ENCODE results near the gene MAPK8.

Gene MAPK8

DNA sequence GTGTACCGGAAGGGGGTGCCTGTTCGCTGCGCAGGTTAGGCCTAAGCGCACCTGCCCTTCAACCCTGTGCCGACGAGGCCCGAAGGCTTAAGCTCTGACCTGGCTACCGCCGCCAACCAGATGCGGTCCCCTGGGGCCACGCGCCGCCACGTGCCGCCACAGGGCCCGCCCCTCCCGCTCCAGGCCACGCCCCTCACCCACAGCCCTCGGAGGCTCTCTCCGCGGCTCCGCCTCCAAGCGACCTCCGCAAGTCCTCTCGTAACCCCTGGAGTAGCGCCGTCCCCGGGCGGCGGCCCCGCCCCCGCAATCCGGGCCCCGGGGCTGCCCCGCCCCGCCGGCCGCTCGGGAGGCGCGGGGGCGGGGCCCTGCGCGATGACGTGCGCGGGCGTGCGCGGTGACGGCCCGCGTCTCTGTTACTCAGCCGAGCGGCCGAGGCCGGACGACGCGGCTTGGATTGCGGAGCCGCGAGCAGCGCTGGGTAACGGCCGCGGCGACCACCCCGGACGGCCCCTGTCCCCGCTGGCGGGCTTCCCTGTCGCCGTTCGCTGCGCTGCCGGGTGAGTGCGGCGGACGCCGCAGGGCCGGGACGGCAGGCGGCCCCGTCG lies at the start of gene MAPK8:
TSS of gene MAPK8 (plus strand) at position 413 of the 605 bp plus-strand sequence. CDS start 94,984 bp downstream, outside the sequence.
- in situ Hi-C loops (cut with MboI; ENCODE audit: low sequenced_read_pairs, unreplicated experiment): no loop called here
- TF ChIP-seq, protein P1, sequence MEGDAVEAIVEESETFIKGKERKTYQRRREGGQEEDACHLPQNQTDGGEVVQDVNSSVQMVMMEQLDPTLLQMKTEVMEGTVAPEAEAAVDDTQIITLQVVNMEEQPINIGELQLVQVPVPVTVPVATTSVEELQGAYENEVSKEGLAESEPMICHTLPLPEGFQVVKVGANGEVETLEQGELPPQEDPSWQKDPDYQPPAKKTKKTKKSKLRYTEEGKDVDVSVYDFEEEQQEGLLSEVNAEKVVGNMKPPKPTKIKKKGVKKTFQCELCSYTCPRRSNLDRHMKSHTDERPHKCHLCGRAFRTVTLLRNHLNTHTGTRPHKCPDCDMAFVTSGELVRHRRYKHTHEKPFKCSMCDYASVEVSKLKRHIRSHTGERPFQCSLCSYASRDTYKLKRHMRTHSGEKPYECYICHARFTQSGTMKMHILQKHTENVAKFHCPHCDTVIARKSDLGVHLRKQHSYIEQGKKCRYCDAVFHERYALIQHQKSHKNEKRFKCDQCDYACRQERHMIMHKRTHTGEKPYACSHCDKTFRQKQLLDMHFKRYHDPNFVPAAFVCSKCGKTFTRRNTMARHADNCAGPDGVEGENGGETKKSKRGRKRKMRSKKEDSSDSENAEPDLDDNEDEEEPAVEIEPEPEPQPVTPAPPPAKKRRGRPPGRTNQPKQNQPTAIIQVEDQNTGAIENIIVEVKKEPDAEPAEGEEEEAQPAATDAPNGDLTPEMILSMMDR (IDR thresholded peaks at IDR 0.05; ENCODE audit: borderline replicate concordance, control extremely low read depth, extremely low read depth, insufficient read depth, missing control alignments): no peak
- DNase-seq (ENCODE audit: low spot score): peak; percentile 99

DNA sequence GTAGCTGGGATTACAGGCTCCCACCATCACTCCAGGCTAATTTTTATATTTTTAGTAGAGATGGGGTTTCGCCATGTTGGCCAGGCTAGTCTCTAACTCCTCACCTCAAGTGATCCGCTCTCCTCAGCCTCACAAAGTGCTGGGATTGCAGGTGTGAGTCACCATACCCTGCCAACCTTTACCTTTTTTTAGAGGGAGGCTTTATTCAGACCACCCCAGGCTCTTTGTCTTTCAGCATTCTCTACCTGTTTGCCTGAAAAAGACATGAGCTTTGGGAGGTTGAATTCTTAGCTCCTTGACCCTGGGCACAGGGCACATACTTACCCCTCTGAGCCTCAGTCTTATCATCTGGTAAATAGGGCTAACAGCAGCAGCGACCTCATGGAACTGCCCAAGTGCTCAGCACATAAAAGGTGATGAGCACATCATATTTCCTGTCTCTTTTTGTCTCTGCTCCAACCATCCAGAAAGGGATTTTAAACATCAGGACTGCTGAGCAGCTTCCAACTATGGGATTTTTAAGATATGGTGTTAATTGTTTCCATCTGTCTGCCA lies 49.0 kb upstream of the MAPK8 start:
- DNase-seq (ENCODE audit: low spot score): peak; percentile 2
- TF ChIP-seq, protein P1 (IDR thresholded peaks at IDR 0.05; ENCODE audit: borderline replicate concordance, control extremely low read depth, extremely low read depth, insufficient read depth, missing control alignments): no peak
- in situ Hi-C loops (cut with MboI; ENCODE audit: low sequenced_read_pairs, unreplicated experiment): no loop called here

DNA sequence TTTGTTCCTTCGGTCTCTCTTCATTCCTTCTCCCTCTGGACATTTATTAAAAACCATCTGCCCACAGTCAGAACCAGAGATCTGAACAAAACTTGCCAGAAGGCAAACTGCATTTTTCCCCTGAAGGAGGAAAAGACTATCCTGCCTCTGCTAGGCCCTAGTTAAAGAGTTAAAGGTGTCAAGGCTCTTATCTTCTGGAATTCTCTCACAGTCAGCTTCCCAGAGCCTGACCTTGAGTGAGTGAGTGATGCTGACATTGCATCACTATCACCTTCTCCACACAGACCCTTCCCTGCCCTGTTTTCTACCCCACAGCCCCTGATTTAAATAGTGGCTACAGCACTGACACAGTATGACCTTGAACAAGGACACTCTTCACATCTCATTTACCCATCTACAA lies 48.4 kb upstream of the MAPK8 start:
- DNase-seq (ENCODE audit: low spot score): peak; percentile 1
- TF ChIP-seq, protein P1 (IDR thresholded peaks at IDR 0.05; ENCODE audit: borderline replicate concordance, control extremely low read depth, extremely low read depth, insufficient read depth, missing control alignments): no peak
- in situ Hi-C loops (cut with MboI; ENCODE audit: low sequenced_read_pairs, unreplicated experiment): no loop called here

DNA sequence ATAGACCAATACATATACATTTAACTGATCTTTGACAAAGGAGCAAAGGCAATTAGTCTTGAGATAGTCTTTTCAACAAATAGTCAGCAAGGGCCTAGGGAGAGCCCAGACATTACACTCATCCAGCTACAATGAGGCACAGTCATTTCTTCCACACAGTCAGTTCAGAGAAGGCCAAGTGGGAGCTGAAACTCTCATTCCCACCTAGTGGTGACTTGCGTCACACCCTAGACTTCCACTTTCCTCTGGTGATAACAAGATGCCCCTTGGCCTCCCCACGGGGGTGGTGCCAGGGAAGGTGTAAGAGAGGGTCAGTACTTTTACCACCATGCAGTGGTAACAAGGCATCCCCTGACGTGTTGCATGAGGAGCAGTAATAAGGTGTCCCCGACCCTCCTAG lies 39.9 kb upstream of the MAPK8 start:
- in situ Hi-C loops (cut with MboI; ENCODE audit: low sequenced_read_pairs, unreplicated experiment): no loop called here
- DNase-seq (ENCODE audit: low spot score): peak; percentile 11
- TF ChIP-seq, protein P1 (IDR thresholded peaks at IDR 0.05; ENCODE audit: borderline replicate concordance, control extremely low read depth, extremely low read depth, insufficient read depth, missing control alignments): no peak

DNA sequence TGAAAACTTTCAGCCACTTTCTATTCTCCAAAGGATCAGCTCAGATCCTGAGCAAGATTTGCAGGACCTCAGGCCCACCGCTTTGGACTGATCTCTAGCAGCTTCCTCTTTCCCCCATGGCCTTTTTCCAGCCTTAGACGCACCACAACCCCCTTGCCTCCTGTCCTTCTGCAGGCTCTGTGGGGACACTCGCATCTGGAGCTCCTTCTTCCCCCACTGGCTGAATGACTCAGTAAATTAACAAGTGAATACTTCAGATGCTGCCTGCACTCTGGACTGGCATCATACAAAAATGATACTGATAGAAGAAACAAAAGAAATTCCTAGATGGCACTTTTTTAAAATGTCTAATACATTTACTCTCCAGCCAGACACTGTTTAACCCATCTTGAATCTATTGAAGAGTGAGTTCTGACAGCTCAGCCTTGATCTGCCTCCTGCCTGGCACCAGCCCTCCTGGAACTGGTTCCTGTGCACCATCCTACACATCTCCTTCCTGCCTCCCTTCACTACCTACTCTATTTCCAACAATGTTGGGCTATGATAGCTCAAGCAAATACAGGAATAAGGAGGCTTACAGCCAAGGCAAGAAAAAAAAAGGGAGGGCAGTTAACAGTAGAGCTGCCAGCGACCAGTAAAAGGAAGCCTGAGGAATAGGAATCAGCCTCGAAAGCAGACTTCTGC lies 35.3 kb upstream of the MAPK8 start:
- in situ Hi-C loops (cut with MboI; ENCODE audit: low sequenced_read_pairs, unreplicated experiment): no loop called here
- TF ChIP-seq, protein P1 (IDR thresholded peaks at IDR 0.05; ENCODE audit: borderline replicate concordance, control extremely low read depth, extremely low read depth, insufficient read depth, missing control alignments): no peak
- DNase-seq (ENCODE audit: low spot score): no peak

DNA sequence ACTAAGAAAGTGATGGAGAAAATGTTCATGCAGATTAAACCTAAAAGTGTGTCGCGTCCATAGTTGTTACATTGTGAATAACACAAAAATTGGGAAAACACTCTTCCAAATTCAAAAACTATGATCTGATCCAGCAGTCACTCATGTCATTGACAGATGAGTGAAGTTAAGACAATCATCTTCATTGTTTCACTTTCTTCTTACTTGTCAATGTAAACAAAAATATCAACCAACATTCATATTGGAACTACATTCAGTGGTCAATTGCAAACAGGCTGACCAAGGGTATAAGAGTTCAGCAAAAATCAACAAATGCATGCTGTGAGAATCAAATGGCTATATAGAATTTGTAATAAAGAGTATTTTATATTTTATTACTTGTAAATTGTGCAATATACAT lies 33.8 kb upstream of the MAPK8 start:
- DNase-seq (ENCODE audit: low spot score): no peak
- TF ChIP-seq, protein P1 (IDR thresholded peaks at IDR 0.05; ENCODE audit: borderline replicate concordance, control extremely low read depth, extremely low read depth, insufficient read depth, missing control alignments): no peak
- in situ Hi-C loops (cut with MboI; ENCODE audit: low sequenced_read_pairs, unreplicated experiment): no loop called here
